AG09309 (cell line): ENCODE measurements around the gene DGAT2.

ENCODE experiments used
- DNase-seq: peaks from one replicate; pipeline ENCODE4 v3.0.0-alpha.2; 2010; ENCODE audit warnings: low read depth
- H3K4me3 ChIP-seq: 2 replicates; pipeline ENCODE4 v1.5.1; 2011; ENCODE audit warnings: mild to moderate bottlenecking, low read depth, low read length, moderate library complexity; ENCODE audit not compliant: control insufficient read depth
- CTCF ChIP-seq: IDR thresholded peaks from 2 replicates; pipeline ENCODE4 v1.5.1; 2011; ENCODE audit warnings: mild to moderate bottlenecking, low read depth, low read length, inconsistent platforms; ENCODE audit not compliant: insufficient read depth, control insufficient read depth; ENCODE audit errors: missing control alignments

The DGAT2 gene

GRCh38 chr11:75778962-75779361 is 10.4 kb downstream of the DGAT2 start:
- no peak overlapping the region for H3K4me3 ChIP-seq
- TF ChIP-seq CTCF = no peak
- no peak for DNase-seq

- DNase-seq = no peak
- no peak for TF ChIP-seq CTCF
- no peak overlapping the region for H3K4me3 ChIP-seq
Observed at GRCh38 chr11:75779960-75780359, 11.4 kb downstream of the DGAT2 start.

- no peak for TF ChIP-seq CTCF
- DNase-seq = no peak
- H3K4me3 ChIP-seq = no peak overlapping the region
Observed at GRCh38 chr11:75780888-75781287, 12.3 kb downstream of the DGAT2 start.

- TF ChIP-seq CTCF = no peak
- DNase-seq = no peak
- H3K4me3 ChIP-seq = no peak overlapping the region
Observed at GRCh38 chr11:75781296-75781695, 12.7 kb downstream of the DGAT2 start.

- no peak for DNase-seq
- TF ChIP-seq CTCF = no peak
Observed at GRCh38 chr11:75781831-75782230, 13.3 kb downstream of the DGAT2 start.

GRCh38 chr11:75782540-75783263 is 14.1 kb downstream of the DGAT2 start:
- no peak for DNase-seq
- no peak overlapping the region for H3K4me3 ChIP-seq
- TF ChIP-seq CTCF = no peak

More at GRCh38 chr11:75781831-75782230, 13.3 kb downstream of the DGAT2 start:
- no peak overlapping the region for H3K4me3 ChIP-seq
